Neuronal stem cell (in vitro differentiated cells): ENCODE measurements around the gene MCU.

Experiments used
- DNase-seq: peaks from one replicate; pipeline ENCODE4 v3.0.0-alpha.2; 2013; ENCODE audit warnings: low spot score
- H2AFZ ChIP-seq: one replicate; pipeline ENCODE4 v1.6.1; 2013; ENCODE audit warnings: mild to moderate bottlenecking, low read length, inconsistent platforms
- H2AK5ac ChIP-seq: 2 replicates; pipeline ENCODE4 v1.6.1; 2013; ENCODE audit warnings: low read depth, mild to moderate bottlenecking, inconsistent platforms, low read length, moderate library complexity, mixed read lengths
- H2BK120ac ChIP-seq: 2 replicates; pipeline ENCODE4 v1.6.1; 2013; ENCODE audit warnings: low read depth, mild to moderate bottlenecking, inconsistent platforms, low read length, moderate library complexity, mixed read lengths
- H2BK12ac ChIP-seq: one replicate; pipeline ENCODE4 v1.6.1; 2013; ENCODE audit warnings: low read length, inconsistent platforms
- H2BK15ac ChIP-seq: 2 replicates; pipeline ENCODE4 v1.6.1; 2013; ENCODE audit warnings: mild to moderate bottlenecking, low read length, inconsistent platforms, mixed read lengths
- H2BK5ac ChIP-seq: one replicate; pipeline ENCODE4 v1.6.1; 2013; ENCODE audit warnings: inconsistent platforms, mild to moderate bottlenecking, low read length, moderate library complexity
- H3K14ac ChIP-seq: one replicate; pipeline ENCODE4 v1.6.1; 2013; ENCODE audit warnings: low read length, inconsistent platforms
- H3K18ac ChIP-seq: 2 replicates; pipeline ENCODE4 v1.6.1; 2013; ENCODE audit warnings: low read length, inconsistent platforms
- H3K23ac ChIP-seq: 2 replicates; pipeline ENCODE4 v1.6.1; 2013; ENCODE audit warnings: low read depth, mild to moderate bottlenecking, mixed read lengths, low read length, inconsistent platforms; ENCODE audit not compliant: poor library complexity
- H3K27ac ChIP-seq: replicated peaks from 3 replicates; pipeline ENCODE4 v1.5.1; 2013; ENCODE audit warnings: low read length, inconsistent platforms
- H3K27me3 ChIP-seq, 3 experiments: 2 replicates each; pipeline ENCODE4 v1.6.1; 2013; ENCODE audit warnings: low read length in 3 of 3, mild to moderate bottlenecking in 2 of 3, inconsistent platforms in 1 of 3, low read depth in 1 of 3, mixed read lengths in 1 of 3, moderate library complexity in 1 of 3; ENCODE audit not compliant: control insufficient read depth in 3 of 3, insufficient read depth in 3 of 3
- H3K36me3 ChIP-seq, 2 donors: replicated peaks in 1 of 2; 2 replicates each; pipeline ENCODE4 v1.6.1; 2013; ENCODE audit warnings: low read length in 2 of 2; ENCODE audit not compliant: control insufficient read depth in 2 of 2, insufficient read depth in 2 of 2
- H3K4ac ChIP-seq: 2 replicates; pipeline ENCODE4 v1.6.1; 2013; ENCODE audit warnings: inconsistent platforms, mild to moderate bottlenecking, low read length, moderate library complexity
- H3K4me1 ChIP-seq, 2 donors: 1 replicate in 1 of 2; 2 replicates in 1 of 2; pipeline ENCODE4 v1.6.1; 2013; ENCODE audit warnings: low read length in 2 of 2, low read depth in 1 of 2; ENCODE audit not compliant: control insufficient read depth in 2 of 2, insufficient read depth in 1 of 2
- H3K4me2 ChIP-seq: one replicate; pipeline ENCODE4 v1.6.1; 2013; ENCODE audit warnings: mild to moderate bottlenecking, low read length, inconsistent platforms; ENCODE audit not compliant: insufficient read depth, poor library complexity, severe bottlenecking
- H3K4me3 ChIP-seq, 2 donors: 2 replicates each; pipeline ENCODE4 v1.5.1; 2013; ENCODE audit warnings: low read length in 2 of 2, mild to moderate bottlenecking in 2 of 2, inconsistent platforms in 1 of 2, moderate library complexity in 1 of 2
- H3K79me1 ChIP-seq: one replicate; pipeline ENCODE4 v1.6.1; 2013; ENCODE audit warnings: low read depth, mild to moderate bottlenecking, inconsistent platforms, low read length, moderate library complexity
- H3K9ac ChIP-seq: one replicate; pipeline ENCODE4 v1.6.1; 2013; ENCODE audit warnings: mild to moderate bottlenecking, low read depth, low read length, inconsistent platforms; ENCODE audit not compliant: poor library complexity
- H3K9me3 ChIP-seq, 2 donors: replicated peaks in 1 of 2; 2 replicates each; pipeline versions ENCODE3 to v1.6.1; 2013; ENCODE audit warnings: low read length in 2 of 2, mild to moderate bottlenecking in 2 of 2, inconsistent platforms in 1 of 2, low read depth in 1 of 2, mixed read lengths in 1 of 2, moderate library complexity in 1 of 2; ENCODE audit not compliant: control insufficient read depth in 2 of 2, insufficient read depth in 1 of 2
- H4K8ac ChIP-seq: one replicate; pipeline ENCODE4 v1.6.1; 2013; ENCODE audit warnings: low read depth, mild to moderate bottlenecking, inconsistent platforms, low read length, moderate library complexity
- H4K91ac ChIP-seq: one replicate; pipeline ENCODE4 v1.6.1; 2013; ENCODE audit warnings: low read length, low read depth, mild to moderate bottlenecking, inconsistent platforms; ENCODE audit not compliant: poor library complexity
- WGBS, 2 donors: extraction: QIAGEN DNeasy Blood & Tissue Kit; methylation state at CpG; one replicate each; pipeline ENCODE4 v1.1.7; 2013; ENCODE audit warnings: missing lambda C conversion rate in 2 of 2, mixed read lengths in 1 of 2; ENCODE audit not compliant: insufficient read length in 2 of 2, insufficient replicate concordance in 1 of 2; ENCODE audit errors: extremely low coverage in 2 of 2; 5-methylcytosine and 5-hydroxymethylcytosine counted together

MCU gene

DNA sequence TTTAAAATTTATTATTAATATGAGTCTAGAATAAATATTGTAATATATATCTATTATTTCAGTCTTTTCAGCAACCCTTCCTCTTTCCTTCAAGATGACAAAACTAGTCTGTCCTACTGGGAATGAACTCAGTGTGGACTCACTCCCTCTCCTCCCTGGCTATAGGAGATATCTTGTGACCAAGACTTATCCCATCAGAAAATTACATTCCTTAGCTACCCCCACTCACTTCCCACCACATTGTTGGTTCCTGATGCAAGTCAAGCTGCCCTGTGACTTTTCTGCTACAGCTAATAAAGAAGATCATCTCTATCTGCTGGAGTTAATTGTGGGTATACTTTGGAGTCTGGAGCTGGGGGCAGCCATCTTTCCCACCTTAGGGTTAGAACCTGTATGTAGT is 28.0 kb upstream of the MCU start:
- Histone ChIP-seq H3K14ac (no peak overlapping the region), H3K4ac (no peak overlapping the region), H3K36me3 (no peaks in the 10 kb centered on the region), H2BK15ac (no peak overlapping the region), H3K4me2 (no peak overlapping the region), H3K27me3 (no peaks in the 10 kb centered on the region), H4K91ac (no peak overlapping the region), H2BK120ac (no peak overlapping the region), H3K9ac (no peak overlapping the region), H2AFZ (no peak overlapping the region), H4K8ac (no peak overlapping the region), H3K18ac (no peak overlapping the region), H3K4me1 (no peaks in the 10 kb centered on the region), H3K27ac (no peak overlapping the region), H3K9me3 (no peaks in the 10 kb centered on the region), H2BK5ac (no peak overlapping the region), H2BK12ac (no peak overlapping the region), H3K23ac (no peak overlapping the region), H2AK5ac (no peak overlapping the region), H3K79me1 (no peaks in the 10 kb centered on the region), H3K4me3 (no peak overlapping the region)
- DNase-seq: no peak

DNA sequence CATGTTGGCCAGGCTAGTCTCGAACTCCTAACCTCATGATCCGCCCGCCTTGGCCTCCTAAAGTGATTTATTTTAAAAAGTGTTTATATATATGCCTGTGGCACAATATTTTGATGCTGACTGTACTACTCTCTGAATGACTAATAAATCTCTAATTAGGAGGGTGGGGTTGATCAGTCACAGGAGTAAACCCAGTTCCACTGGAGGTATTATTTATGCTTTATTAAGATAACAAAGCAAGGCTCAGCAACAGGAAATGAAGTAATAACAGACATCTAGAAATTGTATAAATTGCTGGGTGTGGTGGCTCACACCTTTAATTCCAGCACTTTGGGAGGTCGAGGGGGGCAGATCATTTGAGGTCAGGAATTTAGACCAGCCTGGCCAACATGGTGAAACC is 26.0 kb upstream of the MCU start:
- Histone ChIP-seq H2AFZ (no peak overlapping the region), H4K91ac (no peak overlapping the region), H3K4me3 (no peak overlapping the region), H3K23ac (no peak overlapping the region), H3K9me3 (no peaks in the 10 kb centered on the region), H3K4ac (no peak overlapping the region), H3K14ac (no peak overlapping the region), H3K4me2 (no peak overlapping the region), H3K27ac (no peak overlapping the region), H3K27me3 (no peaks in the 10 kb centered on the region), H3K18ac (no peak overlapping the region), H2BK15ac (no peak overlapping the region), H3K4me1 (no peaks in the 10 kb centered on the region), H2BK12ac (no peak overlapping the region), H2AK5ac (no peak overlapping the region), H2BK5ac (no peak overlapping the region), H4K8ac (no peak overlapping the region), H3K36me3 (no peaks in the 10 kb centered on the region), H2BK120ac (no peak overlapping the region), H3K9ac (no peak overlapping the region), H3K79me1 (no peaks in the 10 kb centered on the region)
- DNase-seq: no peak
- WGBS, 2 donors: no CpG with 5 or more reads among the region's 4 CpGs

DNA sequence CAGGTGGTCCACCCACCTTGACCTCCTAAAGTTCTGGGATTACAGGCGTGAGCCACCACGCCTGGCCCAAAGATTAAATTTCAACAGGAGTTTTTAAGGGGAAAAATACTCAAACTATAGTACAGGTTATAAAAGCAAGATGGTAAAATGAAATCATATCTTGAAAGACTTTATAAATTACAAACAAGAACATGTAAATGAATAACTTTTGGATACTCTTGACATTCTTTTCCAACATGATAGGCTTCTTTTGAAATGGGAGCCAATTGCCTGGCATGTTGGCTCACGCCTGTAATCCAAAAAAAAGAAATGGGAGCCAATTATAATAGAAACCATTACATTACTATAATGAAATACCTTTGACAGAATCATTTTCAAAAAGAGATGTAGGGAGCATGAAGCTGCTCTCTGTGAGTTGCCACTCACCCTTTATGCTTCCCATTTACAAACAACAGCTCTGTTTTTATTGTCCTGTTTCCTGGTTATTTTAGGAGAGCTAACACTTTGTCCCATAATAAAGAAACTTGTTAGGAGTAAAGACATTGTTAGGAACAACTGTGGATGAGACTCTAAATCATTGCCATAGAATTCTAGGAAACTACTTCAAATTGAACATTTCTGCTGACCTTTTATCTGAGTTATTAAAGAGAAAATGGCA is 24.6 kb upstream of the MCU start:
- Histone ChIP-seq H3K23ac (no peak overlapping the region), H2BK12ac (no peak overlapping the region), H4K91ac (no peak overlapping the region), H3K18ac (no peak overlapping the region), H3K27ac (no peak overlapping the region), H2BK15ac (no peak overlapping the region), H3K4me2 (no peak overlapping the region), H3K14ac (no peak overlapping the region), H2BK120ac (no peak overlapping the region), H3K4ac (no peak overlapping the region), H3K4me1 (no peaks in the 10 kb centered on the region), H3K9me3 (no peaks in the 10 kb centered on the region), H3K9ac (no peak overlapping the region), H3K27me3 (no peaks in the 10 kb centered on the region), H3K36me3 (no peaks in the 10 kb centered on the region), H4K8ac (no peak overlapping the region), H2AFZ (no peak overlapping the region), H3K79me1 (no peaks in the 10 kb centered on the region), H2AK5ac (no peak overlapping the region), H3K4me3 (no peak overlapping the region), H2BK5ac (no peak overlapping the region)
- WGBS, 2 donors: no CpG with 5 or more reads among the region's 3 CpGs
- no peak for DNase-seq

DNA sequence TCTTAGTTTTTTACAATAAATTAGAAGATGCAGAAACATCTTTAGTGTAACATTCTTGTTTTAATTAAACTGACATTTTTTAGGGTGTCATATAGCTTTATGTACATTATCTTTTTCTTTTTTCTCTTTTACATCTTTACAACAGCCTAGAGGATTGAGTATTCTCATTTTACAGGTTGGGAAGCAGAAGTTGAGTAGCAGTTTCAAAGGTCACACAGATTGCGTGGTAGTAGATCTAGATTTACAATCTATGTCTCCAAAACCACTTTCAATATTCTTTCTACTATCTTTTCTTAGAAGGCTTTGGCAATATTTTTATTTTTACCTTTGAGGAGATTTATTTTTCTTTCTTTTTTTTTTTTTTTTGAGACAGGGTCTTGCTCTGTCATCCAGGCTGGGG is 18.7 kb upstream of the MCU start:
- H2BK12ac ChIP-seq: no peak overlapping the region
- H2AFZ ChIP-seq: no peak overlapping the region
- no peak overlapping the region for H4K91ac ChIP-seq
- H2AK5ac ChIP-seq: no peak overlapping the region
- H3K18ac ChIP-seq: no peak overlapping the region
- no peak overlapping the region for H3K4me3 ChIP-seq
- no peak overlapping the region for H3K23ac ChIP-seq
- H3K4me1 ChIP-seq: no peaks in the 10 kb centered on the region
- H3K27me3 ChIP-seq: no peaks in the 10 kb centered on the region
- H3K9ac ChIP-seq: no peak overlapping the region
- no peak overlapping the region for H3K4ac ChIP-seq
- DNase-seq: no peak
- no peak overlapping the region for H3K4me2 ChIP-seq
- H3K36me3 ChIP-seq: no peaks in the 10 kb centered on the region
- H3K14ac ChIP-seq: no peak overlapping the region
- no CpG with 5 or more reads among the region's 1 CpG for WGBS, 2 donors
- H3K9me3 ChIP-seq: no peaks in the 10 kb centered on the region
- H2BK120ac ChIP-seq: no peak overlapping the region
- no peak overlapping the region for H3K27ac ChIP-seq
- no peak overlapping the region for H4K8ac ChIP-seq
- H2BK15ac ChIP-seq: no peak overlapping the region
- no peak overlapping the region for H2BK5ac ChIP-seq
- no peaks in the 10 kb centered on the region for H3K79me1 ChIP-seq
